NCI-H526 (cell line): ENCODE results near the gene ABR.
A peak's percentile ranks its signal among the peaks of the same experiment; 100 is the strongest.
"Not testable (repeated sequence)": the region's sequence is repeated elsewhere in the genome, so short reads cannot be mapped to it uniquely, and the experiment has no call there.

Source experiments
- DNase-seq, 2 experiments: peaks; one replicate each; lab custom pipeline; 2025; lab: John Stamatoyannopoulos, UW

ABR gene

GRCh38 chr17:1047879-1048470, 131.8 kb downstream of the ABR start:
- DNase-seq = no peak

GRCh38 chr17:1047177-1047878, 132.5 kb downstream of the ABR start:
- DNase-seq = no peak

- no peak for DNase-seq
Measured at GRCh38 chr17:1045456-1045855, 134.3 kb downstream of the ABR start.

- not testable (repeated sequence) for DNase-seq
Measured at GRCh38 chr17:1044387-1045009, 135.3 kb downstream of the ABR start.

- peak in 1 of 2 experiments; percentile 75 for DNase-seq
Measured at GRCh38 chr17:1043601-1044251, 136.1 kb downstream of the ABR start.

GRCh38 chr17:1042486-1042885, 137.3 kb downstream of the ABR start:
- no peak for DNase-seq

- DNase-seq = no peak
Measured at GRCh38 chr17:1041746-1042145, 138.0 kb downstream of the ABR start.

GRCh38 chr17:1040216-1040600, 139.6 kb downstream of the ABR start:
- DNase-seq = peak in 1 of 2 experiments; percentile 12

GRCh38 chr17:1039511-1040215, 140.1 kb downstream of the ABR start:
- no peak for DNase-seq

GRCh38 chr17:1039123-1039507, 140.7 kb downstream of the ABR start:
- no peak for DNase-seq

GRCh38 chr17:1038459-1039122, 141.2 kb downstream of the ABR start:
- DNase-seq = no peak

- no peak for DNase-seq
Measured at GRCh38 chr17:1037238-1037879, 142.4 kb downstream of the ABR start.

GRCh38 chr17:1036845-1037237, 142.9 kb downstream of the ABR start:
- no peak for DNase-seq

GRCh38 chr17:1036171-1036844, 143.5 kb downstream of the ABR start:
- DNase-seq = no peak

- no peak for DNase-seq
Measured at GRCh38 chr17:1035546-1036170, 144.1 kb downstream of the ABR start.

- DNase-seq = peak in 1 of 2 experiments; percentile 7
Measured at GRCh38 chr17:1034652-1035210, 145.1 kb downstream of the ABR start.

- DNase-seq = no peak
Measured at GRCh38 chr17:1033503-1033902, 146.3 kb downstream of the ABR start.

GRCh38 chr17:1032391-1032790, 147.4 kb downstream of the ABR start:
- DNase-seq = no peak

GRCh38 chr17:1031711-1032110, 148.1 kb downstream of the ABR start:
- peak in 1 of 2 experiments; percentile 41 for DNase-seq
